ENCODE results near the gene CSNK1G2. TPM values are rescaled to one million over a fixed set of nuclear protein-coding genes. Genes with fewer than 3 reads are reported as not detected.

Gene CSNK1G2
- total and polyA plus RNA-seq, 12 donors, result 30.0 to 120 (median 73.6) TPM

DNA sequence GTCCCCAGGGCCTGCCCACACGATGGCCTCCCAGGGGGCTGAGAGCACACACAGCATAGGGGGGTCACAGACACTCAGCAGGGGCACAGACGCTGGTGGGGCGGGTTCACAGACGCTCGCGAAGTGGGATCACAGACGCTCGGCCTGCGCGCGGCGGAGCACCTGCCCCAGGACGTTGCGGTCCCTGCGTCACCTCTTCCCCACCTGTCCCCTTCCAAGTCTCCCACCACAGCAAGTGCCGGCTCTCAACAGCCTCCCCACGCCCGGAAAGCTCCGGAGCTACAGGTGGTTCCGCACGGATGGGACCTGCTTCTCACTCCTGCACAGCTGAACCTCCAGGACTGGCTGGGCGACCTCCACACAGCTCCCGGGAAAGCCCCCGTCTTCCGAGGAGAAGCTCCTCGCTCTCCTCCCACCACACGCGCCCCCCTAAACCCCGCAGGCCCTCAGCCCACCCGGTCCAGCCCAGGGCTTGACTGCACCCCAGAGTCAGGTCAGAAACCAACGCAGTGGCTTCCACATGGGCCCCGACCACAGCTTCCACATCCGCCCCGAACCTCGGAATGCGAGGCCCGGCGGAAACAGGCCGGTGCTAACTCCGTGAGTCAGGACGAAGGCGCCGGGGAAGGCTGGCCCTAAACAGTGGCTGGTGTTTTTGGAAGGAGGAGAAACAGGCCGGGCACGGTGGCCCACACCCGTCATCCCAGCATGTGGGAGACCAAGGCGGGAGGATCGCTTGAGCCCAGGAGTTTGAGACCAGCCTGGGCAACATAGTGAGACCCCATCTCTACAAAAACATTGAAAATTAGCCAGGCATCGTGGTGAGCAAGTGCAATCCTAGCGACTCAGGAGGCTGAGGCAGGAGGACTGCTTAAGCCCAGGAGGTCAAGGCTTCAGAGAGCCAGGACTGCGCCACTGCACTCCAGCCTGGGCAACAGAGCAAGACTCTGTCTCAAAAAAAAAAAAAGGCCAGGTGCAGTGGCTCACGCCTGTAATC lies 58.0 kb downstream of the CSNK1G2 start:
- WGBS, 4 donors, result 92 to 95% (median 93%) methylated on average over 27 to 52 of the region's 52 CpGs
- TF ChIP-seq POLR2A (IDR thresholded peaks at IDR 0.05), result no peak
- TF ChIP-seq, protein P1, sequence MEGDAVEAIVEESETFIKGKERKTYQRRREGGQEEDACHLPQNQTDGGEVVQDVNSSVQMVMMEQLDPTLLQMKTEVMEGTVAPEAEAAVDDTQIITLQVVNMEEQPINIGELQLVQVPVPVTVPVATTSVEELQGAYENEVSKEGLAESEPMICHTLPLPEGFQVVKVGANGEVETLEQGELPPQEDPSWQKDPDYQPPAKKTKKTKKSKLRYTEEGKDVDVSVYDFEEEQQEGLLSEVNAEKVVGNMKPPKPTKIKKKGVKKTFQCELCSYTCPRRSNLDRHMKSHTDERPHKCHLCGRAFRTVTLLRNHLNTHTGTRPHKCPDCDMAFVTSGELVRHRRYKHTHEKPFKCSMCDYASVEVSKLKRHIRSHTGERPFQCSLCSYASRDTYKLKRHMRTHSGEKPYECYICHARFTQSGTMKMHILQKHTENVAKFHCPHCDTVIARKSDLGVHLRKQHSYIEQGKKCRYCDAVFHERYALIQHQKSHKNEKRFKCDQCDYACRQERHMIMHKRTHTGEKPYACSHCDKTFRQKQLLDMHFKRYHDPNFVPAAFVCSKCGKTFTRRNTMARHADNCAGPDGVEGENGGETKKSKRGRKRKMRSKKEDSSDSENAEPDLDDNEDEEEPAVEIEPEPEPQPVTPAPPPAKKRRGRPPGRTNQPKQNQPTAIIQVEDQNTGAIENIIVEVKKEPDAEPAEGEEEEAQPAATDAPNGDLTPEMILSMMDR (IDR thresholded peaks at IDR 0.05), result no peak
- H3K36me3 ChIP-seq (replicated peaks in 1 of 2), result peaks cover 0 to 28% of the 10 kb centered on the region in 2 donors

DNA sequence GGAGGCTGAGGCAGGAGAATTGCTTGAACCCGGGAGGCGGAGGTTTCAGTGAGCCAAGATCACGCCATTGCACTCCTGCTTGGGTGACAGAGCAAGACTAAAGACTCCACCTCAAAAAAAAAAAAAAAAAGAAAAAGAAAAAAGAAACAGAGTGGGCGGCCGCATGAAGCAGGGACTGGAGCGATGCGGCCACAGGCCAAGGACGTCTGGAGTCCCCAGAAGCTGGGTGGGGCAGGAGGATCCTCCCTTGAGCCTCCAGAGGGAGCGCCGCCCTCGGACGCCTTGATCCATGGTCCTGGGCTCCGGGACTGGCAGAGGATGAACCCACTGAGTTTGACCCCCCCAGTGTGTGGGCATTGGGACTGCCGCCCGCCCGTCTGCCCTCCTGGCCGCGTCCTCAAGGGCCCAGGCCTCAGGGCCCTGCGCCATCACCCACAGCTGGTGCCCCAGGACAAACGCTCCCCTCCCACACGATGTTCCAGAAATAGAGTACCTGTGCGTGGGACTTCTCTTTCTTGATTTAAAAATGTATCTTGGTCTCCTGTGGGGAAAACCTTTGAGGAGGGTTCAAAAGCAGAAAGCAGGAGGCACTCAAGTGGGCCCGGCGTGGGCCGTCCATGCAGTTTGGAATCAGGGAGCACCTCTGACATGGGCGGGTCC lies 59.0 kb downstream of the CSNK1G2 start:
- no peak overlapping the region for H3K4me3 ChIP-seq
- peaks cover 0 to 28% of the 10 kb centered on the region in 2 donors for H3K36me3 ChIP-seq (replicated peaks in 1 of 2)
- intact Hi-C loops (cut with DNase I), result loop anchor here in 1 of 2 donors (10.0 kb wide), 1 partner anchor 45 kb away; no protein-coding TSS in a partner anchor
- no peak overlapping the region for H3K27ac ChIP-seq
- 88 to 92% (median 90%) methylated on average over 13 to 26 of the region's 26 CpGs for WGBS, 4 donors
- no peaks in the 10 kb centered on the region for H3K9me3 ChIP-seq (replicated peaks in 1 of 3)
- no peak for DNase-seq
- no peaks in the 10 kb centered on the region for H3K27me3 ChIP-seq
- TF ChIP-seq, protein P1 (IDR thresholded peaks at IDR 0.05), result no peak
- TF ChIP-seq POLR2A (IDR thresholded peaks at IDR 0.05), result no peak
- no peaks in the 10 kb centered on the region for H3K4me1 ChIP-seq (replicated peaks in 1 of 2)

More for the DNA sequence above, 58.0 kb downstream of the CSNK1G2 start:
- intact Hi-C loops (cut with DNase I), result no loop called here
- Histone ChIP-seq H3K9me3 (replicated peaks in 1 of 3) (no peaks in the 10 kb centered on the region), H3K4me3 (no peak overlapping the region), H3K27me3 (no peaks in the 10 kb centered on the region), H3K4me1 (replicated peaks in 1 of 2) (no peaks in the 10 kb centered on the region), H3K27ac (no peak overlapping the region)
- DNase-seq, result no peak

DNA sequence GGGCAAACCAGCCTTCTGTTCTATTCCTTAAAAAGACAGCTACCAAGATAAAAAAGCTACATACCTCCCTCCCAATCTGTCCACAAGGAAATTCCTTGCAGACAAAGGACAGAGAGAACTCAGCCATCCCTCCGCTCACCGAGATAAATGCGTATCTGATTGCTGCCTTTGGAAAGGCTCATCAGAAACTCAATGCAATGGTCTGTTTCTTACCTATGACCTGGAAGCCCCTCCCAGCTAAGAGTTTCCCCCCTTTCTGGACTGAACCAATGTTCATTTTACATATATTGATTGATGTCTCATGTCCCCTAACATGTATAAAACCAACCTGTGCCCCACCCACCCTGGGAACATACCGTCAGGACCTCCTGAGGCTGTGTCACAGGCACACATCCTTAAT lies 62.9 kb downstream of the CSNK1G2 start:
- H3K4me1 ChIP-seq (replicated peaks in 1 of 2), result no peaks in the 10 kb centered on the region
- no peaks in the 10 kb centered on the region for H3K9me3 ChIP-seq (replicated peaks in 1 of 3)
- H3K36me3 ChIP-seq (replicated peaks in 1 of 2), result peaks cover 0 to 14% of the 10 kb centered on the region in 2 donors
- no peak for TF ChIP-seq POLR2A (IDR thresholded peaks at IDR 0.05)
- TF ChIP-seq, protein P1 (IDR thresholded peaks at IDR 0.05), result no peak
- no peak overlapping the region for H3K27ac ChIP-seq
- intact Hi-C loops (cut with DNase I), result loop anchor here in 1 of 2 donors (10.0 kb wide), 1 partner anchor 49 kb away; no protein-coding TSS in a partner anchor
- H3K4me3 ChIP-seq, result no peak overlapping the region
- WGBS, 4 donors, result 85 to 94% (median 89%) methylated on average over 4 of the region's 4 CpGs
- no peaks in the 10 kb centered on the region for H3K27me3 ChIP-seq
- DNase-seq, result no peak

DNA sequence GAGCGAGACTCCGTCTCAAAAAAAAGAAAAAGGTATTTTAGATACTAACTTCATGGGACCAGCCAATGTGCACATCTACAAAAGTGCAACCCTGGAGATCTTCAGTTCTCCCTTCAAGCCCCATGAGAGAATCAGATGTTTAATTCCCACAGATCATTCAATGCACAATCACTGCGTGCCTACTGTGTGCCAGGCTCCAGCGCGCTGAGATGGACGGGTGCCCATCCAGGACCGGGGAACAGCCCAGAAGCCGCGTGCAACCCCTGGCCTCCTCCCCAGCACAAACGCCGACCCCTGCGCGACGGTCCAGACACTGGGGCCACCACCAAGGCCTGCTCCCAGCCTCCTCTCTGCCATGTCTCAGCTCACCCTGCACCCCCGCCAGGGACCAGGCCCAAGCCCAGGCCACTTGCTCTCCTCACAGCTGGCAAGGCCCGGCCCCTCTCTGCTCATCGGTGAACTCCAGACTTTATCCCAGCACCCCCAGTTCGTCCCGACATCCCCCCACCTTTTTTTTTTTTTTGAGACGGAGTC lies 69.2 kb downstream of the CSNK1G2 start:
- Histone ChIP-seq H3K36me3 (replicated peaks in 1 of 2) (no peaks in the 10 kb centered on the region), H3K9me3 (replicated peaks in 1 of 3) (no peaks in the 10 kb centered on the region), H3K4me3 (no peak overlapping the region), H3K27me3 (no peaks in the 10 kb centered on the region), H3K4me1 (replicated peaks in 1 of 2) (peaks cover 0 to 13% of the 10 kb centered on the region in 2 donors), H3K27ac (no peak overlapping the region)
- WGBS, 4 donors, result 94 to 97% (median 96%) methylated on average over 19 to 20 of the region's 20 CpGs
- TF ChIP-seq POLR2A (IDR thresholded peaks at IDR 0.05), result no peak
- TF ChIP-seq, protein P1 (IDR thresholded peaks at IDR 0.05), result no peak
- intact Hi-C loops (cut with DNase I), result loop anchor here in 1 of 2 donors (5.0 kb wide), 1 partner anchor 62 kb away; no protein-coding TSS in a partner anchor
- no peak for DNase-seq
